Astrocyte (in vitro differentiated cells and primary cell): ENCODE data around the gene CD300E.

Experiments
- EZH2 ChIP-seq: IDR thresholded peaks from 2 replicates; pipeline ENCODE4 v1.6.1; 2012; ENCODE audit warnings: mild to moderate bottlenecking, low read length, inconsistent platforms; ENCODE audit not compliant: insufficient read depth
- TF ChIP-seq, protein P1 (sequence below): IDR thresholded peaks from 2 replicates; pipeline ENCODE4 v1.5.1; 2011; ENCODE audit warnings: low read depth, mild to moderate bottlenecking, inconsistent platforms, low read length, moderate library complexity; ENCODE audit not compliant: insufficient read depth

DNA sequence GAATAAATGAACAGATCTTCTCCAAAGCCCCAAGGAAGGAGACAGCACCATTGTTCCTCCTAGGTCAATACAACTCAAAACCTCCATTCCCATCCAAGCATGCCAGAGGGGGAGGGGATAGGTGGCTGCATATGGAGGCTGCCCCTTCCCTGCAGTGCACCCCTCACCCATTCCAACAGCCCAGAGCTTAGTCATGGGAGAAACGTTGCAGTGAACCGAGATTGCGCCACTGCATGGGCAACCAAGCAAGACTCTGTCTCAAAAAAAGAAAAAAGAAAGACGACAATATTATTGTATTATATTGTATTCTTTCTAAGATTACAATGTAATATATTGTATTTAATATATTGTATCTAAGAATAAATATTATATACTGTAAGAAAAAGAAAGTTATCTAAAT is 36.4 kb upstream of the CD300E start:
- TF ChIP-seq, protein P1, sequence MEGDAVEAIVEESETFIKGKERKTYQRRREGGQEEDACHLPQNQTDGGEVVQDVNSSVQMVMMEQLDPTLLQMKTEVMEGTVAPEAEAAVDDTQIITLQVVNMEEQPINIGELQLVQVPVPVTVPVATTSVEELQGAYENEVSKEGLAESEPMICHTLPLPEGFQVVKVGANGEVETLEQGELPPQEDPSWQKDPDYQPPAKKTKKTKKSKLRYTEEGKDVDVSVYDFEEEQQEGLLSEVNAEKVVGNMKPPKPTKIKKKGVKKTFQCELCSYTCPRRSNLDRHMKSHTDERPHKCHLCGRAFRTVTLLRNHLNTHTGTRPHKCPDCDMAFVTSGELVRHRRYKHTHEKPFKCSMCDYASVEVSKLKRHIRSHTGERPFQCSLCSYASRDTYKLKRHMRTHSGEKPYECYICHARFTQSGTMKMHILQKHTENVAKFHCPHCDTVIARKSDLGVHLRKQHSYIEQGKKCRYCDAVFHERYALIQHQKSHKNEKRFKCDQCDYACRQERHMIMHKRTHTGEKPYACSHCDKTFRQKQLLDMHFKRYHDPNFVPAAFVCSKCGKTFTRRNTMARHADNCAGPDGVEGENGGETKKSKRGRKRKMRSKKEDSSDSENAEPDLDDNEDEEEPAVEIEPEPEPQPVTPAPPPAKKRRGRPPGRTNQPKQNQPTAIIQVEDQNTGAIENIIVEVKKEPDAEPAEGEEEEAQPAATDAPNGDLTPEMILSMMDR: no peak
- no peak for TF ChIP-seq EZH2
